ENCODE measurements around the gene ELOVL3.

Gene ELOVL3

GRCh38 chr10:102264371-102264770, 38.3 kb downstream of the ELOVL3 start:
- TF ChIP-seq CTCF (IDR thresholded peaks at IDR 0.05; ENCODE audit: low read depth, low read length), result no peak
- DNase-seq (ENCODE audit: low read depth in 2 of 2), result no peak
- no peak overlapping the region for H3K4me3 ChIP-seq (replicated peaks in 1 of 2; ENCODE audit: low read depth in 2 of 2, low read length in 2 of 2)

DNA sequence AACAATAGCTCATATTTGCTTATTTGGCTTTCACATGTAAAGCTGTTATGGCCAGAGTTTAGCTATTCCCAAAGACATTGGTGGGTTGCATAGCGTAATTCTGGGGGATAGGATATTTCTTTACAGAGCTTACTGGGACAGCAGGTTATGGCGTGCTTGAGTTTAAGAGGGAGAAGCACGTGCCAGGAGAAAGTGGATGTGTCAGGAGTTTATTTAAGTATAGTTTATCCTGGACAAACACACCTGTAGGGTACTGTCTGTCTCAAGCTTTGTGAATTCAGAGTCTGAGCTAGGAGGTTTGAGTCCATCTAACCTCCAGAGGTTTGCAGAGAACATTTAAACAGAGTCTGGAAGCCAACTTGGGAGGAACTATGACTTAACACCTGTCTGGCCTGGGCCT, 40.6 kb downstream of the ELOVL3 start:
- DNase-seq (ENCODE audit: low read depth in 2 of 2), result no peak
- no peak for TF ChIP-seq CTCF (IDR thresholded peaks at IDR 0.05; ENCODE audit: low read depth, low read length)
- H3K4me3 ChIP-seq (replicated peaks in 1 of 2; ENCODE audit: low read depth in 2 of 2, low read length in 2 of 2), result no peak overlapping the region

GRCh38 chr10:102267748-102268147, 41.6 kb downstream of the ELOVL3 start:
- no peak overlapping the region for H3K4me3 ChIP-seq (replicated peaks in 1 of 2; ENCODE audit: low read depth in 2 of 2, low read length in 2 of 2)
- peak; percentile 69 to 85 for DNase-seq (ENCODE audit: low read depth in 2 of 2)
- TF ChIP-seq CTCF (IDR thresholded peaks at IDR 0.05; ENCODE audit: low read depth, low read length), result no peak

DNA sequence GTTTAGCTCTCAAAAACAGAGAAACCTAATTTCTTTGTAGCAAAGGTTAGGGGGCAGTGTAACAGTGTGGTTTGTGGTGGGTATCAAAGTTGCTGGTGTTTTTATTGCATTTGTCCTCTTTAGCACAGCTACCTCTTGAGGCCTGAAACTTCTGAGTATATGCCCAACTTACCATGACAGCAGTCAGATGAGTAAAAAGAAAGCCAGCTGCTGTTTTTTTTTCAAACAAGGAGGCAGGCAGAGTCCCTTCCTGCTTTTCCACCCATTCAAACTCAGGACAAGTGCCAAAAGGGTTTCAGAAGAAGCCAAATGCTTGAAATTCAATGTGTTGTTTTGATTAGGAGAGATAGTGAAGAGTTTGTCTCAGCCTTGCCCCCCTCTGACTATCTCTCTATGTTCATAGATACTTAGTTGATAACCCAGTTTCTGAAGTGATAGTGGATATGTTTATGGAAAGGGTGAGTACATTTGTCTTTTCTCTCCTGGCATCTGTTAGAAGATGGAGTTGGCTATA, 42.3 kb downstream of the ELOVL3 start:
- peak; percentile 49 to 59 for DNase-seq (ENCODE audit: low read depth in 2 of 2)
- H3K4me3 ChIP-seq (replicated peaks in 1 of 2; ENCODE audit: low read depth in 2 of 2, low read length in 2 of 2), result no peak overlapping the region
- no peak for TF ChIP-seq CTCF (IDR thresholded peaks at IDR 0.05; ENCODE audit: low read depth, low read length)

- DNase-seq (ENCODE audit: low read depth in 2 of 2), result peak; percentile 19 to 28
- H3K4me3 ChIP-seq (replicated peaks in 1 of 2; ENCODE audit: low read depth in 2 of 2, low read length in 2 of 2), result no peak overlapping the region
- no peak for TF ChIP-seq CTCF (IDR thresholded peaks at IDR 0.05; ENCODE audit: low read depth, low read length)
Observed at GRCh38 chr10:102269017-102269416, 42.9 kb downstream of the ELOVL3 start.

DNA sequence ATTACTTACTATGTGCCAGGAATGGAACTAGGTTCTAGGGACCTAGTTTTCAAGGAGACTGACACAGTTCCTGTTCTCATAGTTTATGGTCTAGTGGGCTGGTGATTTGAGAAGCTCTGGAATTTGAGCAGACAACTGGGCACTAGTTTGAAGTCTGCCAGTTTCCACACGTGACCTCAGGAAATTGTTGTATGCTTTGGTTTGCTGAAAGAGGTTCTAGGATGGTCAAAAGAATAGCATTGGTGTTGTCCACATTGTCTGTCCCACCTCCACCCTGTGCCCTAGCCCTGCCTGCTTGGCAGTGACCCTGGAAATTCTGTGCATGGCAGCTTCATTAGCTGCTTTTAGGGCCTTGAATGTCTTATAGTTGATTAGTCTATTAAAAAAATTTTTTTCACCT, 48.0 kb downstream of the ELOVL3 start:
- no peak for DNase-seq (ENCODE audit: low read depth in 2 of 2)
- no peak for TF ChIP-seq CTCF (IDR thresholded peaks at IDR 0.05; ENCODE audit: low read depth, low read length)
- H3K4me3 ChIP-seq (replicated peaks in 1 of 2; ENCODE audit: low read depth in 2 of 2, low read length in 2 of 2), result no peak overlapping the region

DNA sequence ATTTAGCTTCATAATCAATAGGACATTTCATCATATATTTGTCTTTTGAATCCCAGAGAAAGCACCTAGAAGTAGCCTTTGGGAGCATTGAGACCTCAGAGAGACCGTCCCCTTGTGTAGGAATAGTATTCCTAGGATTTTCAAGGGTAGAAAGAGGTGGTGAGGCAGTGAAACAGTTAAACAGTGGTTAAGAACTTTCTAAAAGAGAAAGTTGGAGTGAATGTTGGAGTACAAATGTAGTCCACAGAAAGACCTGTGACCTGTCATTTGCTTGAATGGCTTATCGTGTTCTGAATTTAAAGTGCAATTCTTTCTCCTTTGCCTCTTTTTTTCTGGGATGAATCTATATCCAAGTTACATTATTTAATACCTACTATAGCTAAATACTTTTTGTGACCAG, 49.2 kb downstream of the ELOVL3 start:
- TF ChIP-seq CTCF (IDR thresholded peaks at IDR 0.05; ENCODE audit: low read depth, low read length), result no peak
- DNase-seq (ENCODE audit: low read depth in 2 of 2), result no peak
- no peak overlapping the region for H3K4me3 ChIP-seq (replicated peaks in 1 of 2; ENCODE audit: low read depth in 2 of 2, low read length in 2 of 2)

Measured in cardiac fibroblast (primary cell).